Activated CD4-positive, alpha-beta memory T cell treated with anti-CD3 and anti-CD28 coated beads, Interleukin-2, amount 10 ng/mL, durations not matched to agents 7 days and 5 days (primary cell): ENCODE results near the gene GIMAP6. TPM values are rescaled to one million over a fixed set of nuclear protein-coding genes. Genes with fewer than 3 reads are reported as not detected.
"Not testable (repeated sequence)": the region's sequence is repeated elsewhere in the genome, so short reads cannot be mapped to it uniquely, and the experiment has no call there.

ENCODE experiments used
- CTCF ChIA-PET: fragments of 350-600 bp; sonication (Branson Sonifier 250); formaldehyde crosslinking; loops from one replicate; lab custom pipeline; 2021; ENCODE audit warnings: antibody characterized with exemption, inconsistent platforms; lab: Charles Lee
- POLR2A ChIA-PET: fragments of 350-600 bp; sonication (Branson Sonifier 250); formaldehyde crosslinking; loops from one replicate; lab custom pipeline; 2021; ENCODE audit warnings: antibody characterized with exemption; lab: Charles Lee
- DNase-seq: peaks from one replicate; pipeline ENCODE4 v3.0.0-alpha.2; 2020
- H3K27ac Mint-ChIP-seq: one replicate; pipeline ENCODE4 v1.8.0; 2021; ENCODE audit warnings: mild to moderate bottlenecking, mixed read lengths
- H3K27me3 Mint-ChIP-seq: one replicate; pipeline ENCODE4 v1.8.0; 2021; ENCODE audit warnings: mixed read lengths
- H3K36me3 Mint-ChIP-seq: one replicate; pipeline ENCODE4 v1.8.0; 2021; ENCODE audit warnings: low read depth, mixed read lengths
- H3K4me1 Mint-ChIP-seq: one replicate; pipeline ENCODE4 v1.8.0; 2021; ENCODE audit warnings: mixed read lengths
- H3K4me3 Mint-ChIP-seq: one replicate; pipeline ENCODE4 v1.8.0; 2021; ENCODE audit warnings: mild to moderate bottlenecking, mixed read lengths
- H3K9me3 Mint-ChIP-seq: one replicate; pipeline ENCODE4 v1.8.0; 2021; ENCODE audit warnings: mixed read lengths
- total RNA-seq, 2 experiments: library from RNA; stranded (reverse); gene quantifications; one replicate each; pipeline ENCODE4 v1.2.3, GENCODE V29; 2021

GIMAP6 gene
- total RNA-seq, 2 experiments from 2014 or later = 84.9 to 85.9 TPM

GRCh38 chr7:150613880-150614279 lies 18.3 kb downstream of the GIMAP6 start:
- Mint-ChIP-seq H3K27ac (peak overlapping the region; percentile 47), H3K9me3 (peaks cover 28% of the 10 kb centered on the region), H3K4me3 (no peak overlapping the region), H3K36me3 (peaks cover 50% of the 10 kb centered on the region), H3K27me3 (no peaks in the 10 kb centered on the region), H3K4me1 (peaks cover 49% of the 10 kb centered on the region)
- ChIA-PET POLR2A (interaction anchor here (1.1 to 1.3 kb wide), 2 partner anchors 45 to 99 kb away, joined by 4 to 6 read pairs; partner anchors contain the start of gene GIMAP7), CTCF (no interaction called here)
- DNase-seq = no peak

- DNase-seq = no peak
- H3K4me1 Mint-ChIP-seq = peaks cover 57% of the 10 kb centered on the region
- no peak overlapping the region for H3K4me3 Mint-ChIP-seq
- ChIA-PET CTCF (no interaction called here), POLR2A (interaction anchor here (0.7 to 1.5 kb wide), 2 partner anchors 9 to 18 kb away, joined by 3 read pairs; no protein-coding TSS in a partner anchor)
- peaks cover 50% of the 10 kb centered on the region for H3K36me3 Mint-ChIP-seq
- H3K27me3 Mint-ChIP-seq = no peaks in the 10 kb centered on the region
- H3K9me3 Mint-ChIP-seq = peaks cover 25% of the 10 kb centered on the region
- no peak overlapping the region for H3K27ac Mint-ChIP-seq
Measured at GRCh38 chr7:150612925-150613324, 19.3 kb downstream of the GIMAP6 start.

GRCh38 chr7:150610233-150610632 lies 22.0 kb downstream of the GIMAP6 start:
- H3K4me3 Mint-ChIP-seq = no peak overlapping the region
- peaks cover 62% of the 10 kb centered on the region for H3K36me3 Mint-ChIP-seq
- CTCF ChIA-PET = interaction anchor here (1.1 to 1.3 kb wide), 2 partner anchors 10 to 12 kb away, joined by 3 to 4 read pairs; no protein-coding TSS in a partner anchor
- peaks cover 32% of the 10 kb centered on the region for H3K9me3 Mint-ChIP-seq
- POLR2A ChIA-PET = interaction anchor here (0.7 to 1.7 kb wide), 9 partner anchors 11 to 145 kb away, joined by 3 to 6 read pairs (median 3); partner anchors contain the start of genes GIMAP4 and GIMAP6
- H3K27ac Mint-ChIP-seq = peak overlapping the region; percentile 72
- peaks cover 53% of the 10 kb centered on the region for H3K4me1 Mint-ChIP-seq
- H3K27me3 Mint-ChIP-seq = no peaks in the 10 kb centered on the region
- DNase-seq = no peak

GRCh38 chr7:150603600-150603999 lies 28.6 kb downstream of the GIMAP6 start:
- Mint-ChIP-seq H3K9me3 (peaks cover 32% of the 10 kb centered on the region), H3K4me1 (peaks cover 23% of the 10 kb centered on the region), H3K36me3 (peaks cover 56% of the 10 kb centered on the region), H3K27ac (peak overlapping the region; percentile 23)
- DNase-seq, H3K4me3 Mint-ChIP-seq, H3K27me3 Mint-ChIP-seq, CTCF ChIA-PET: not testable (repeated sequence)
- POLR2A ChIA-PET = interaction anchor here (0.9 kb wide), 1 partner anchor 28 kb away, joined by 5 read pairs; the partner anchor contains the start of gene GIMAP6

- no peak overlapping the region for H3K4me3 Mint-ChIP-seq
- H3K27ac Mint-ChIP-seq = no peak overlapping the region
- H3K27me3 Mint-ChIP-seq = no peaks in the 10 kb centered on the region
- H3K4me1 Mint-ChIP-seq = peaks cover 14% of the 10 kb centered on the region
- peaks cover 77% of the 10 kb centered on the region for H3K36me3 Mint-ChIP-seq
- ChIA-PET POLR2A (no interaction called here), CTCF (no interaction called here)
- peaks cover 61% of the 10 kb centered on the region for H3K9me3 Mint-ChIP-seq
- no peak for DNase-seq
Measured at GRCh38 chr7:150595361-150595760, 36.8 kb downstream of the GIMAP6 start.

- H3K9me3 Mint-ChIP-seq = peaks cover 58% of the 10 kb centered on the region
- DNase-seq = no peak
- H3K4me1 Mint-ChIP-seq = peaks cover 13% of the 10 kb centered on the region
- ChIA-PET POLR2A (no interaction called here), CTCF (no interaction called here)
- no peaks in the 10 kb centered on the region for H3K27me3 Mint-ChIP-seq
- H3K4me3 Mint-ChIP-seq = no peak overlapping the region
- peaks cover 75% of the 10 kb centered on the region for H3K36me3 Mint-ChIP-seq
- no peak overlapping the region for H3K27ac Mint-ChIP-seq
Measured at GRCh38 chr7:150594805-150595204, 37.4 kb downstream of the GIMAP6 start.

GRCh38 chr7:150587551-150587950 lies 44.6 kb downstream of the GIMAP6 start:
- H3K27ac Mint-ChIP-seq = no peak overlapping the region
- no peaks in the 10 kb centered on the region for H3K27me3 Mint-ChIP-seq
- no peak for DNase-seq

GRCh38 chr7:150586785-150587152 lies 45.4 kb downstream of the GIMAP6 start:
- Mint-ChIP-seq H3K27ac (peak overlapping the region; percentile 47), H3K4me3 (no peak overlapping the region), H3K36me3 (peaks cover 53% of the 10 kb centered on the region), H3K4me1 (peaks cover 33% of the 10 kb centered on the region), H3K27me3 (no peaks in the 10 kb centered on the region), H3K9me3 (peaks cover 32% of the 10 kb centered on the region)
- POLR2A ChIA-PET = interaction anchor here (1.0 to 1.9 kb wide), 11 partner anchors 18 to 180 kb away, joined by 3 to 7 read pairs (median 4); partner anchors contain the start of gene GIMAP2
- CTCF ChIA-PET = interaction anchor here (1.1 kb wide), 1 partner anchor 138 kb away, joined by 5 read pairs; no protein-coding TSS in a partner anchor
- no peak for DNase-seq

More at GRCh38 chr7:150587551-150587950, 44.6 kb downstream of the GIMAP6 start:
- H3K4me3 Mint-ChIP-seq = no peak overlapping the region
- CTCF ChIA-PET = no interaction called here
- peaks cover 34% of the 10 kb centered on the region for H3K9me3 Mint-ChIP-seq
- H3K36me3 Mint-ChIP-seq = peaks cover 53% of the 10 kb centered on the region
- H3K4me1 Mint-ChIP-seq = peaks cover 33% of the 10 kb centered on the region
- POLR2A ChIA-PET = interaction anchor here (1.1 to 1.9 kb wide), 7 partner anchors 19 to 181 kb away, joined by 3 to 7 read pairs (median 4); no protein-coding TSS in a partner anchor

GRCh38 chr7:150586068-150586784 lies 46.0 kb downstream of the GIMAP6 start:
- peaks cover 30% of the 10 kb centered on the region for H3K9me3 Mint-ChIP-seq
- no peak for DNase-seq
- CTCF ChIA-PET = interaction anchor here (1.1 kb wide), 1 partner anchor 137 kb away, joined by 5 read pairs; no protein-coding TSS in a partner anchor
- H3K27me3 Mint-ChIP-seq = no peaks in the 10 kb centered on the region
- peaks cover 53% of the 10 kb centered on the region for H3K36me3 Mint-ChIP-seq
- POLR2A ChIA-PET = interaction anchor here (1.0 to 1.9 kb wide), 10 partner anchors 18 to 169 kb away, joined by 3 to 7 read pairs (median 4); partner anchors contain the start of gene GIMAP2
- H3K4me1 Mint-ChIP-seq = peaks cover 35% of the 10 kb centered on the region
- H3K4me3 Mint-ChIP-seq = no peak overlapping the region
- peak overlapping the region; percentile 47 for H3K27ac Mint-ChIP-seq

GRCh38 chr7:150585199-150585598 lies 47.0 kb downstream of the GIMAP6 start:
- peaks cover 54% of the 10 kb centered on the region for H3K36me3 Mint-ChIP-seq
- no peak for DNase-seq
- H3K27me3 Mint-ChIP-seq = no peaks in the 10 kb centered on the region
- peak overlapping the region; percentile 14 for H3K27ac Mint-ChIP-seq
- H3K9me3 Mint-ChIP-seq = peaks cover 36% of the 10 kb centered on the region
- ChIA-PET POLR2A (no interaction called here), CTCF (no interaction called here)
- no peak overlapping the region for H3K4me3 Mint-ChIP-seq
- peaks cover 39% of the 10 kb centered on the region for H3K4me1 Mint-ChIP-seq

- ChIA-PET CTCF (no interaction called here), POLR2A (interaction anchor here (2.8 kb wide), 1 partner anchor 12 kb away, joined by 13 read pairs; the partner anchor contains the start of gene GIMAP4)
- Mint-ChIP-seq H3K27ac (peak overlapping the region; percentile 24), H3K4me3 (no peak overlapping the region), H3K9me3 (peaks cover 50% of the 10 kb centered on the region), H3K4me1 (peaks cover 44% of the 10 kb centered on the region), H3K36me3 (peaks cover 78% of the 10 kb centered on the region), H3K27me3 (no peaks in the 10 kb centered on the region)
- DNase-seq = no peak
Measured at GRCh38 chr7:150580638-150581394, 51.4 kb downstream of the GIMAP6 start.

GRCh38 chr7:150579979-150580637 lies 52.1 kb downstream of the GIMAP6 start:
- Mint-ChIP-seq H3K36me3 (peaks cover 85% of the 10 kb centered on the region), H3K27ac (peak overlapping the region; percentile 16), H3K4me1 (peaks cover 44% of the 10 kb centered on the region), H3K9me3 (peaks cover 52% of the 10 kb centered on the region)
- CTCF ChIA-PET, H3K4me3 Mint-ChIP-seq, H3K27me3 Mint-ChIP-seq: not testable (repeated sequence)
- DNase-seq = peak; percentile 70
- POLR2A ChIA-PET = interaction anchor here (2.8 kb wide), 1 partner anchor 12 kb away, joined by 13 read pairs; the partner anchor contains the start of gene GIMAP4
